Ascending aorta (tissue), 2 donors: ENCODE results near the gene TTLL5. TPM values are rescaled to one million over a fixed set of nuclear protein-coding genes. Genes with fewer than 3 reads are reported as not detected.

Experiments
- DNase-seq, 2 donors: peaks; one replicate each; pipeline ENCODE4 v3.0.0-alpha.2; 2019; ENCODE audit warnings: low spot score in 2 of 2
- H3K27ac ChIP-seq, 2 donors: fragments of 200-600 bp; sonication (generic); one replicate each; pipeline ENCODE4 v1.5.1; 2016 to 2017; ENCODE audit warnings: mild to moderate bottlenecking in 1 of 2
- H3K27me3 ChIP-seq: fragments of 200-600 bp; sonication (generic); one replicate; pipeline ENCODE4 v1.5.1; 2017
- H3K36me3 ChIP-seq, 2 donors: fragments of 200-600 bp; sonication (generic); one replicate each; pipeline ENCODE4 v1.5.1; 2016
- H3K4me1 ChIP-seq, 2 donors: fragments of 200-600 bp; sonication (generic); one replicate each; pipeline ENCODE4 v1.5.1; 2016 to 2017; ENCODE audit warnings: mild to moderate bottlenecking in 1 of 2
- H3K4me3 ChIP-seq, 2 donors: fragments of 200-600 bp; sonication (generic); one replicate each; pipeline ENCODE4 v1.5.1; 2016 to 2017; ENCODE audit warnings: mild to moderate bottlenecking in 1 of 2
- H3K9me3 ChIP-seq, 2 donors: fragments of 200-600 bp; sonication (generic); one replicate each; pipeline ENCODE4 v1.5.1; 2016
- intact Hi-C: fragments of 100-400 bp; cut with DNase I; formaldehyde crosslinking; loops from one replicate; pipeline ENCODE4 v1.15.1; 2023
- total RNA-seq: library from RNA; depleted of rRNA; stranded (reverse); fragments of >200 nt; gene quantifications from one replicate; pipeline ENCODE4 v1.1.0, GENCODE V29; 2016
- TF ChIP-seq, protein P1 (sequence below), 3 experiments: fragments of 200-600 bp in 2 of 3; fragments of 450-650 bp in 1 of 3; sonication (generic) in 2 of 3; IDR thresholded peaks; one replicate each; pipeline ENCODE4 v1.5.1; 2016 to 2019; ENCODE audit warnings: antibody characterized with exemption in 3 of 3, mild to moderate bottlenecking in 1 of 3, moderate library complexity in 1 of 3

The TTLL5 gene
- total RNA-seq, 1 donor from 2014 or later = 43.1 TPM

- Histone ChIP-seq H3K4me1 (no peaks in the 10 kb centered on the region), H3K36me3 (peaks cover 0 to 4% of the 10 kb centered on the region in 2 donors), H3K27ac (no peak overlapping the region), H3K27me3 (no peaks in the 10 kb centered on the region), H3K4me3 (no peak overlapping the region), H3K9me3 (no peaks in the 10 kb centered on the region)
- intact Hi-C loops = loop anchor here (10.0 kb wide), 1 partner anchor 350 kb away; no protein-coding TSS in a partner anchor
- DNase-seq = no peak
- TF ChIP-seq, protein P1, sequence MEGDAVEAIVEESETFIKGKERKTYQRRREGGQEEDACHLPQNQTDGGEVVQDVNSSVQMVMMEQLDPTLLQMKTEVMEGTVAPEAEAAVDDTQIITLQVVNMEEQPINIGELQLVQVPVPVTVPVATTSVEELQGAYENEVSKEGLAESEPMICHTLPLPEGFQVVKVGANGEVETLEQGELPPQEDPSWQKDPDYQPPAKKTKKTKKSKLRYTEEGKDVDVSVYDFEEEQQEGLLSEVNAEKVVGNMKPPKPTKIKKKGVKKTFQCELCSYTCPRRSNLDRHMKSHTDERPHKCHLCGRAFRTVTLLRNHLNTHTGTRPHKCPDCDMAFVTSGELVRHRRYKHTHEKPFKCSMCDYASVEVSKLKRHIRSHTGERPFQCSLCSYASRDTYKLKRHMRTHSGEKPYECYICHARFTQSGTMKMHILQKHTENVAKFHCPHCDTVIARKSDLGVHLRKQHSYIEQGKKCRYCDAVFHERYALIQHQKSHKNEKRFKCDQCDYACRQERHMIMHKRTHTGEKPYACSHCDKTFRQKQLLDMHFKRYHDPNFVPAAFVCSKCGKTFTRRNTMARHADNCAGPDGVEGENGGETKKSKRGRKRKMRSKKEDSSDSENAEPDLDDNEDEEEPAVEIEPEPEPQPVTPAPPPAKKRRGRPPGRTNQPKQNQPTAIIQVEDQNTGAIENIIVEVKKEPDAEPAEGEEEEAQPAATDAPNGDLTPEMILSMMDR (IDR thresholded peaks at IDR 0.05) = no peak
Observed at GRCh38 chr14:75705014-75705413, 44.0 kb downstream of the TTLL5 start.

DNA sequence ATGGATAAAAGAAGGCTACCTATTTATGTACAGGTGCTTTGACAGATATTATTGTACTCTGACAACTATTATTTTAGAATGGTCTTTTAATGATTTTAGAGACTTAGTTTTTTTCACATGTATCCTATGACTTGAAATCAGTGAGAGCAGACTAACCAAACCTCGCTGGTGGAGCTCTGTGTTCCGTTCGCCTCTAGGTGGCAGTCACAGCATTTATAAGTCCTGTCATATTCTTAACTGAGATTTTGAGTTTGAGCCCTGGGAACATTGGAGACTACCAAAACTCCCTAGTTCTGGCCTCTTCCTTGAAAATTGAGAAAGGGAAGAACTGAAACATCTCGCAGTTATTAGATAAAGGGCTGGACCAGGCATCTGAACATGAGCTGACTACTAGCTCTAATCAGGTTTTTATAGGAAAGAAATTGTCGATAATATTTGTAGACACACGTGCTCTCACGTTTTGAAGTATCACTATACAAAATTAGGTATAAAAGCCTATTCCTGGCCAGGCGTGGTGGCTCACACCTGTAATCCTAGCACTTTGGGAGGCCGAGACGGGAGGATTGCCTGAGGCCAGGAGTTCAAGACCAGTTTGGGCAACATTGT lies 48.3 kb downstream of the TTLL5 start:
- TF ChIP-seq, protein P1 (IDR thresholded peaks at IDR 0.05) = peak; percentile 59 to 83 (median 82)
- Histone ChIP-seq H3K4me3 (no peak overlapping the region), H3K27me3 (no peaks in the 10 kb centered on the region), H3K27ac (peak overlapping the region in 1 of 2 donors; percentile 12), H3K4me1 (peaks cover 0 to 15% of the 10 kb centered on the region in 2 donors), H3K9me3 (no peaks in the 10 kb centered on the region), H3K36me3 (no peaks in the 10 kb centered on the region)
- peak; percentile 24 to 89 for DNase-seq
- intact Hi-C loops = loop anchor here (1.0 to 10.0 kb wide), 2 partner anchors 273 to 345 kb away; no protein-coding TSS in a partner anchor

DNA sequence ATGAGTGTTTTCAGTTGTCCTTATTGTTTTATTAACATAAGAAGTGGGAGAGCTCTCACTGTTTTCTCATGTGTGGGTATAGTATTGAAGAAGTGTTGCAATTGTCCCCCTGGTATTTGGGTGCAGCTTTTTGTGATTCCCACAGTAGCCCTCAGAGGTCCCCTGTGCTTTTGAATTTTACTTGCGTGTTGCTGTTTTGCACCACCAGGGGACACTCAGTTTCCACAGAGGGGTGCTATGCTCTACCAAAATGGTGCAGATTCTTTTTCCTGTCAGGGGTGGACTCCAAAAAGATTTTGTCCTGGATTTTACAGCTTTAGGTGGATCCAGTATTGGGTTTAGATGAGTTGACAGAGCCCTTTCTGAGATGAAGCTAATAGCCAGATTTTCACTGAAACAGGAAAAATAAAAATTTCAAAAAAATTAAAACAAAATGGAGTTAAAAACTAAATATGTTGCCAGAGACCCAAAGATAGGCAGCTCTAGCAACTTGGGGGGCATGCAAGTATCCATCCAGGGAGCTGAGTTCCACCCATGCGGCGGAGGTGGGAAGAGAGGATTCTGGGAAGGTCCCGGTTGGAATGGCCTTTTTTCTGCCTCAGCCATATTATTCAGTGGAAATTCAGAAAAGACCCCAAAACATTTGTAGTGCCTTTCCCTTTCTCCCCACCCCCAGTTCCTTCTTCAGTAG lies 50.2 kb downstream of the TTLL5 start:
- no peak for DNase-seq
- H3K4me1 ChIP-seq = peaks cover 0 to 15% of the 10 kb centered on the region in 2 donors
- TF ChIP-seq, protein P1 (IDR thresholded peaks at IDR 0.05) = peak; percentile 49 to 75 (median 62)
- peak overlapping the region in 1 of 2 donors; percentile 10 for H3K4me3 ChIP-seq
- H3K27ac ChIP-seq = peak overlapping the region; percentile 68 to 79
- H3K9me3 ChIP-seq = no peaks in the 10 kb centered on the region
- intact Hi-C loops = loop anchor here (2.0 to 5.0 kb wide), 4 partner anchors 41 to 196 kb away; no protein-coding TSS in a partner anchor
- no peaks in the 10 kb centered on the region for H3K36me3 ChIP-seq
- H3K27me3 ChIP-seq = no peaks in the 10 kb centered on the region

DNA sequence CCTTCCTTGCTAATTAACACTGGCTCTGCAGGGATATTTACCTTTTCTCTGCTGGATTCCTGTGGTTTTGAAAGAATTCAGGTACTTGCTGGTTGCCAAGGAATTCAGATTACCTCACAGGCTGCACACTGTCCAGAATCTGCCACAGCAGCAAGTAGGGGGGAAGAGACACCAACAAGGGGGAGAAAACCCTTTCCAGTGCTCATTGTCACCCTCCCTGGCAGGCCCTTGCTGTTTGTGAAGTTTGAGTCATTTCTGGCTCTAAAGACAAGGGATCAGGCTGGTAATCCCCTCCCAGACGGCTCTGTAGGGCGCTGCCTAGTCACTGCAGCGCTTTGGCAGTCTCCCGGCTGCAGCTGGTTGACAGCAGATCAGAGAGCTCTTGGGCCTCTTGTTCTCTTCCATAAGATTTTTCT lies 50.8 kb downstream of the TTLL5 start:
- TF ChIP-seq, protein P1 (IDR thresholded peaks at IDR 0.05) = no peak
- no peaks in the 10 kb centered on the region for H3K27me3 ChIP-seq
- intact Hi-C loops = loop anchor here (2.0 to 5.0 kb wide), 4 partner anchors 40 to 195 kb away; no protein-coding TSS in a partner anchor
- H3K4me3 ChIP-seq = peak overlapping the region in 1 of 2 donors; percentile 10
- no peaks in the 10 kb centered on the region for H3K9me3 ChIP-seq
- no peaks in the 10 kb centered on the region for H3K36me3 ChIP-seq
- DNase-seq = peak; percentile 53 to 83
- H3K27ac ChIP-seq = peak overlapping the region; percentile 68 to 79
- H3K4me1 ChIP-seq = peaks cover 0 to 15% of the 10 kb centered on the region in 2 donors

DNA sequence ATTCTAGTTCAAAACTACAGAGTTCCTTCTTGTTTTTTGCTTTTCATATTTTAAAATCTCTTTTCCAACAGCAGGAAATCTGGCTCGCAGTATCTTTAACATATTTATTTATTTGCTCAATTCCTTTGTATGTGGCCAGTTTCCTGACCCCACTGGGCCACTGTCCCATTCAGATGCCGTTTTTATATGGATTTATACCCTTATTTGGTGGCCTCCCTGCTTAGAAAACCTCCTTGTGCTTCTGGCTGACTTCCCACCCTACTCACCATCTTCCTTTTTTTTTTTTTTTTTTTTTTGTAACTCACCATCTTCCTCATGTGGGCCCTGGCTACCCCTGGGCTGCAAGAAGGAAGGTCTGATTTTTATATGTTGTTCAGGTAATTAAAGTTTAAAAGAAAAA lies 53.9 kb downstream of the TTLL5 start:
- peaks cover 6 to 32% of the 10 kb centered on the region in 2 donors for H3K4me1 ChIP-seq
- H3K27ac ChIP-seq = no peak overlapping the region
- H3K4me3 ChIP-seq = no peak overlapping the region
- intact Hi-C loops = loop anchor here (5.0 kb wide), 2 partner anchors 37 to 152 kb away; no protein-coding TSS in a partner anchor
- DNase-seq = no peak
- no peaks in the 10 kb centered on the region for H3K27me3 ChIP-seq
- no peaks in the 10 kb centered on the region for H3K9me3 ChIP-seq
- TF ChIP-seq, protein P1 (IDR thresholded peaks at IDR 0.05) = no peak
- no peaks in the 10 kb centered on the region for H3K36me3 ChIP-seq
